ENCODE results near the gene RSRC1. TPM values are rescaled to one million over a fixed set of nuclear protein-coding genes. Genes with fewer than 3 reads are reported as not detected.

RSRC1 gene
- total RNA-seq, 1 experiment from 2014 or later: 37.9 TPM

DNA sequence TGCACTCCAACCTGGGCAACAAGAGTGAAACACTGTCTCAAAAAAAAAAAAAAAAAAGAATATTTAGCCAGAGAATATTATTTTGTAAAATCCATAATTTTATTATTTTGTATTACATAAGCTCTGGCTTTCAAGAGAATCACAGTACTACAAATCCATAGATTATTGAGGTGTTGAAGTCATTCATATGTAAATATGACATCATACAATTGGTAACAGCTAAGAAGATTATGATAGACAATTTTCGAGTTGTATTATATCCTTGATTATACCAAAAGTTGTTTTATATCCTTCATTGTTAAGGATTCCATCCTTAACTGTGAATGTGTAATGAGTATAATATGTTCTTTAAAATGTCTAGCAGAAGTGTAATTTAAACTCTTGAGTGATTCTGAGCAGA, 464.8 kb downstream of the RSRC1 start:
- Histone ChIP-seq H3K27ac (ENCODE audit: insufficient read length, low read depth, low read length) (no peak overlapping the region), H4K91ac (ENCODE audit: insufficient read length, low read depth, low read length) (no peak overlapping the region), H3K56ac (ENCODE audit: insufficient read length, low read depth, low read length) (no peak overlapping the region), H3T11ph (ENCODE audit: low read length) (no peak overlapping the region), H2BK20ac (ENCODE audit: low read depth, low read length, poor library complexity, severe bottlenecking) (no peak overlapping the region), H2BK15ac (ENCODE audit: low read depth, low read length) (no peak overlapping the region), H4K20me1 (ENCODE audit: control insufficient read depth, insufficient read depth, insufficient read length) (no peaks in the 10 kb centered on the region), H3K4me2 (ENCODE audit: insufficient read depth, insufficient read length, low read length) (no peak overlapping the region), H3K23me2 (ENCODE audit: insufficient read length, low read depth, low read length, poor library complexity, severe bottlenecking) (peaks cover 11% of the 10 kb centered on the region), H4K8ac (replicated peaks; ENCODE audit: insufficient read length, low read depth, low read length) (no peak overlapping the region), H3K4ac (ENCODE audit: low read depth, low read length) (no peak overlapping the region), H3K23ac (ENCODE audit: insufficient read length, low read depth, low read length) (no peak overlapping the region), H3K9me3 (ENCODE audit: control insufficient read depth, low read depth, low read length) (no peaks in the 10 kb centered on the region), H3K79me1 (ENCODE audit: insufficient read depth, low read depth, low read length, poor library complexity, severe bottlenecking) (no peaks in the 10 kb centered on the region), H3K27me3 (ENCODE audit: insufficient read depth, low read length) (no peaks in the 10 kb centered on the region), H2BK12ac (ENCODE audit: insufficient read length, low read depth, low read length) (no peak overlapping the region), H2BK120ac (ENCODE audit: low read depth, low read length, poor library complexity, severe bottlenecking) (no peak overlapping the region), H4K5ac (ENCODE audit: insufficient read length, low read depth, low read length) (no peak overlapping the region), H3K79me2 (ENCODE audit: insufficient read depth, low read length) (no peaks in the 10 kb centered on the region), H3K18ac (ENCODE audit: insufficient read length, low read depth, low read length) (no peak overlapping the region), H2AFZ (ENCODE audit: low read length) (no peak overlapping the region), H3K14ac (ENCODE audit: insufficient read depth, low read length) (no peak overlapping the region), H3K4me1 (ENCODE audit: insufficient read depth, low read length) (no peaks in the 10 kb centered on the region; the same call in 1 of the 2 replicates), H3K9ac (ENCODE audit: extremely low read depth, insufficient read length, low read length) (no peak overlapping the region), H2BK5ac (ENCODE audit: insufficient read length, low read length) (no peak overlapping the region), H2AK5ac (ENCODE audit: insufficient read length, low read length) (no peak overlapping the region)
- Mint-ChIP-seq H3K27me3 (ENCODE audit: low read depth) (peaks cover 24% of the 10 kb centered on the region), H3K4me1 (peaks cover 10 to 16% of the 10 kb centered on the region in 2 experiments), H3K4me3 (no peak overlapping the region), H3K9me3 (peaks cover 0 to 4% of the 10 kb centered on the region in 2 experiments; a peak in 1 of 5 replicates), H3K27ac (no peak overlapping the region), H3K36me3 (ENCODE audit: insufficient read depth in 1 of 3, low read depth in 3 of 3) (no peaks in the 10 kb centered on the region; a peak in 1 of 7 replicates)
- TF ChIP-seq, protein P1, sequence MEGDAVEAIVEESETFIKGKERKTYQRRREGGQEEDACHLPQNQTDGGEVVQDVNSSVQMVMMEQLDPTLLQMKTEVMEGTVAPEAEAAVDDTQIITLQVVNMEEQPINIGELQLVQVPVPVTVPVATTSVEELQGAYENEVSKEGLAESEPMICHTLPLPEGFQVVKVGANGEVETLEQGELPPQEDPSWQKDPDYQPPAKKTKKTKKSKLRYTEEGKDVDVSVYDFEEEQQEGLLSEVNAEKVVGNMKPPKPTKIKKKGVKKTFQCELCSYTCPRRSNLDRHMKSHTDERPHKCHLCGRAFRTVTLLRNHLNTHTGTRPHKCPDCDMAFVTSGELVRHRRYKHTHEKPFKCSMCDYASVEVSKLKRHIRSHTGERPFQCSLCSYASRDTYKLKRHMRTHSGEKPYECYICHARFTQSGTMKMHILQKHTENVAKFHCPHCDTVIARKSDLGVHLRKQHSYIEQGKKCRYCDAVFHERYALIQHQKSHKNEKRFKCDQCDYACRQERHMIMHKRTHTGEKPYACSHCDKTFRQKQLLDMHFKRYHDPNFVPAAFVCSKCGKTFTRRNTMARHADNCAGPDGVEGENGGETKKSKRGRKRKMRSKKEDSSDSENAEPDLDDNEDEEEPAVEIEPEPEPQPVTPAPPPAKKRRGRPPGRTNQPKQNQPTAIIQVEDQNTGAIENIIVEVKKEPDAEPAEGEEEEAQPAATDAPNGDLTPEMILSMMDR (conservative IDR thresholded peaks at IDR 0.05): no peak
- no peak for DNase-seq
- no CpG with 5 or more reads among the region's 1 CpG for WGBS (ENCODE audit: extremely low coverage, insufficient read length, low lambda C conversion rate)
